GM19193 (cell line): ENCODE measurements around the gene ATP9A.

ENCODE experiments used
- POLR2A ChIP-seq: IDR thresholded peaks from 4 replicates; pipeline ENCODE4 v1.6.1; 2011; ENCODE audit not compliant: insufficient read depth, insufficient read length; ENCODE audit errors: extremely low read depth

Gene ATP9A

DNA sequence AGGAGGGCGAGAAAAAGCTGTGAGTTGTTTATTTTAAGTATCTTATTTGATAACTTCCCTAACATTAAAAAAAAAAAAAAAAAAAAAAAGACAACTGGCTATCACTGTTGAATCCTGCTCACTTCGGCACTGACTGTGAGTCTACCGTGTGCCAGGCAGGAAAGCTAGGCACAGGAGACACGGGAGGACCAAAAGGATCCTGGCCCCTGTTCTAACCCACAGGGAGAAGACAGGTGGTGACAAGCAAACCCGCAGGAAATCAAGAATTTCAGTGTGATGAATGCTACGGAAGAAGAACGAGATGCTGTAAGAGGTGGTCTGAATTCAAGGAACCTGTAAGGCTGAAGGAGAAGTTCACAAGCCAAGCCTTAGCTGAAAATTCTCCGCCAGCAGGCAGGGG lies 130.9 kb downstream of the ATP9A start:
- no peak for TF ChIP-seq POLR2A

DNA sequence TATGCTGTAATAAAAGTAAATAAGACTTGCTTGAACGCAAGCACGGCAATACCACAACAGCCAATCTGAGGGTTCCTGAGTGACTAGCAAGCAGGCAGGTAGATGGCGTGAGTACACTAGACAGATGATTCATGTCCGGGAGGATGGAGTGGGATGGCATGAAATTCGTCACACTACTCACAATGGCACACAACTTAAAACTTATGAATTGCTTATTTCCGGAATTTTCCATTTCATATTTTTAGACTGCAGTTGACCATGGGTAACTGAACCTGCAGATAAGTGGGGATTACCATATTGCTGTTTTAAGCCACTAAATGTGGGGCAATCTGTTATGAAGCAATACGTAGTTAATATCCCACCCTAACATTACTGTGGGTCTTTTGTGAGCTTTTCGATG lies 132.1 kb downstream of the ATP9A start:
- no peak for TF ChIP-seq POLR2A

DNA sequence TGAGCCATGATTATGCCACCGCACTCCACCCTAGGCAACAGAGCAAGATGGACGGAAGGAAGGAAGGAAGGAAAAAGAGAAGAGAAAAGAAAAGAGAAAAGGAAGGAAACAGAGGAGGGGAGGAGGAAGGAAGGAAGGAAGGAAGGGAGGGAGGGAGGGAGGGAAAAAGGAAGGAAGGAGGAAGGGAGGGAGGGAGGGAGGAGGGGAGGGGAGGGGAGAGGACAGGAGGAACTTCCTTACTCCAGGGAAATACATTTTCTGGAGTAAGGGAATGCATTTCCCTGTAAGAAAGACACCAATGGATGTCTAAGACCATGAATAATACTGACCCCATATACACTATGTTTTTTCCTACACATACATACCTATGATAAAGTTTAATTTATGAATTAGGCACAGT lies 132.5 kb downstream of the ATP9A start:
- no peak for TF ChIP-seq POLR2A

DNA sequence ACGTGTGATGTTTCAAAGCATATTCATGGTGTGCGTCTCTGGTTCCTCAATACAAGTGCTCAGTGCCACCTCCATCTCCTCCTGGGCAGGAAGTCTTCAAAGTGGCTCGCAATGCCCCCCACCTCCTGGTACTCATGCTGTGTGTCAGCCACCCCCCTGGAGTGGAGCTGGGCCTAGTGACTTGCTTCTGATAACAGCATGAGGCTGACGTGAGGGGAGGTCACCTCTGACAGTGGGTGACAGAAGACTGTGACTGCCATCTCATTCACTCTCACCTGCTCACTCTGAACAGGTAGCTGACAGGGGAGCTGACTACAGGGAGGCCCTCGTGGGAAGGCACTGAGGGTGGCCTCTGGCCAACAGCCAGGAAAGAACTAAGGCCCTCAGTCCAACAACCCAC lies 133.3 kb downstream of the ATP9A start:
- no peak for TF ChIP-seq POLR2A

DNA sequence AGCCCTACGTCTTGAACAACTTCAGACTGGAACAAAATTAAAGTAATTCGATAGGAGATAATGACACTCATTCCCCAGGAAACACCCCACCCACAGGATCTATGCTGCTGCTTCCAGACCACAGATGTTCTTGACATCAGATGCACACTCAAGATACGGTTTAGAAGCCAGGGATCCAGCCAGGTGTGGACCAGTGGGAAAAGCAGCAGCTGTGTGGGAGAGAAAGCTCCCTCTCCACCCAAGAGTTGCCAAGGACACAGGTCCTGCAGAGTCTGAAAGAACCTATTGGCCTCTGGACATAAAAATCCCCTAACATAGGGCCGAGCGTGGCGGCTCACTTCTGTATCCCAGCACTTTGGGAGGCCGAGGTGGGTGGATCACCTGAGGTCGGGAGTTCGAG lies 133.9 kb downstream of the ATP9A start:
- no peak for TF ChIP-seq POLR2A

DNA sequence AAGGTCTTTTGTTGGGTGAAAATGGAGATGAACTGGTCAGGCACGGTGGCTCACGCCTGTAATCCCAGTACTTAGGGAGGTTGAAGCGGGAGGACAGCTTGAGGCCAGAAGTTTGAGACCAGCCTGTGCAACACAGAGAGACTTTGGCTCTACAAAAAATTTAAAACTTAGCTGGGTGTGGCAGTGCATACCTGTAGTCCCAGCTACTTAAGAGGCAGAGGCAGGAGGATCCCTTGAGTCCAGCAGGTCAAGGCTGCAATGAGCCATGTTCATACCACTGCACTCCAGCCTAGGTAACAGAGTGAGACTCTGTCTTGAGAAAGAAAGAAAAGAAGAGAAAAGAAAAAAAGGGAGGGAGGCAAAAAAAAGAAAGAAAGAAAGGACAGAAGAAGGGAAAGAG lies 134.8 kb downstream of the ATP9A start:
- TF ChIP-seq POLR2A, result no peak

DNA sequence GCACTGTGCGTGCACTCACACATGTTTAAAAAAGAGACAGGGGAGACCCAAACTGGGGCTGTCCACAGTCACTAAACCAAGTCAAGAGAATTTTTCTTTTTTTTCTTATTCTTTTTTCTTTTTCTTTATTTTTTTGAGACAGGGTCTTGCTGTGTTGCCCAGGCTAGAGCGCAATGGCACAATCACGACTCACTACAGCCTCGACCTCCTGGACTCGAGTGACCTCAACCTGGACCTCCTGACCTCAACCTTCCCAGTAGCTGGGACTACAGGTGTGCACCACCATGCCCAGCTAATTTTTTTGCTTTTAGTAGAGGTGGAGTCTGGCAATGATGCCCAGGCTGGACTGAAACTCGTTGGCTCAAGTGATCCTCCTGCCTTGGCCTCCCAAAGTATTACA lies 136.2 kb downstream of the ATP9A start:
- TF ChIP-seq POLR2A, result no peak

DNA sequence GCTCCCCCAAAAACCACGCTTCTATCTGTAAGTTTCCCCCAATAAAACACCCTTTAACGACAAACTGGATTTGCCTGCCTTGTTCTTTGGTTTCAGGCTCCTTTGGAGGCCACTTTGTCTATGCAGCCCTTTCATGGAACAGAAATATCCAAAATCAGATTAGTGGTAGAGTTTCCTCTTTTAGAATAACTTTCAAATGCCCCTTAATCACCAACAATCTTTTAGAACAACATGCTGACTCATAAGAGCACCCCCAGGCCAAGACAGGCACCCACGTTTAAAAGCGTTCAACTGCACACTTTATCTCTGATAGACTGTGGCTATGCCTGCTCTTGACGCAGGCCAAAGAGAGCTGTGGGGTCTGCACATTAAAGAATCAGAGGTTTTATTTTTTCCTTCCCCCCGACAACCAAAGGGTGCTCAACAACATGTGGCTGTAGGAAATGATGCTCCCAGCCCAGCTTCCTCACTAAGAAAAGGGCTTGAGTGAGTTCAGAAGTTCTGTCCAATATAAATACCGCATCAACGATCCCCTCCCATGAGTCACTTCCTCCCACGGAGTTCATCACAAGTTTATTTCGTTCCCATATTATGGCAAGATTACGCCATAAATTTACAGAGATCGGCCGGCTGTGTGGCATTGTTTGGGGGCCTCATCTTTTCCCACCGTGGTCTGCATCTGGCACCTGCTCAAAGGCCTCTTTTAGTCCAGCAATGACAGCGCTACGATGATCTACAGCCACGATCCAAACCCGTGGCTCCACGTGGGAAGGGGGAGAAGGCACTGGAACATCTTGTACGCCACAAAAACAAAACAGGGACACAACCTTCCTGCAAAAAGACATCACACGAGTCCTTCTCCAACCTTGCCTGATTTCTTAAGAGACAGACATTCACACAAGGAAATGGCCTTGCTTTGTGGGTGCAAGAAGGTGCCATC lies 136.9 kb downstream of the ATP9A start:
- no peak for TF ChIP-seq POLR2A

DNA sequence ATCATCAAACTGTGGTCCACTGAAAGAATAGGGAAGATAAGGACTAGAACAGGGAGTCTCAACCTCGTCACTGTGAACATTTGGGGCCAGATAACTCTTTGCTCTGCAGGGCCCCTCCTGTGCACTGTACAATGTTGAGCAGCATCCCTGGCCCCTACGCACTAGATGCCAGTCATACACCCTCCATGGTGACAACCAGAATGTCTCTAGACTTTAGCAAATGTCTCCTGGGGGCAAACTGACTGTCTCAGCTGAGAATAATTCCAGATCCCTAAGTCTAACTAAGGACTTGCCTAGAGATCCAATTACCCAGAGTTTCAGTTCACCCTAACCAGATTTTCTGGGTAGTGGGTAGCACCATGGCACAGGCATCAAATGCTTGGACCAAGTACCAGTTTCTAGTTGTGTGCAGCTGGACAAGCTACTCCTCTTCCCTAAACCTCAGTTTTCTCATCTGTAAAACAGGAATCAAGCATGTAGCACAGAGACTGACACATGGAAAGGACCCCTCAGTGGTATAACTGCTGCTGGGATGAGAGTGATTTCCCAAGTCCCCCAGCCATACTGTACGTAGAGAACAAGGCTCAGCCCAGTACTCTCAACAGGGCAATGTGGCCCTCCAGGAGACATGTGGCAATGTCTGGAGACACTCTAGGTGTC lies 138.7 kb downstream of the ATP9A start:
- TF ChIP-seq POLR2A, result no peak

DNA sequence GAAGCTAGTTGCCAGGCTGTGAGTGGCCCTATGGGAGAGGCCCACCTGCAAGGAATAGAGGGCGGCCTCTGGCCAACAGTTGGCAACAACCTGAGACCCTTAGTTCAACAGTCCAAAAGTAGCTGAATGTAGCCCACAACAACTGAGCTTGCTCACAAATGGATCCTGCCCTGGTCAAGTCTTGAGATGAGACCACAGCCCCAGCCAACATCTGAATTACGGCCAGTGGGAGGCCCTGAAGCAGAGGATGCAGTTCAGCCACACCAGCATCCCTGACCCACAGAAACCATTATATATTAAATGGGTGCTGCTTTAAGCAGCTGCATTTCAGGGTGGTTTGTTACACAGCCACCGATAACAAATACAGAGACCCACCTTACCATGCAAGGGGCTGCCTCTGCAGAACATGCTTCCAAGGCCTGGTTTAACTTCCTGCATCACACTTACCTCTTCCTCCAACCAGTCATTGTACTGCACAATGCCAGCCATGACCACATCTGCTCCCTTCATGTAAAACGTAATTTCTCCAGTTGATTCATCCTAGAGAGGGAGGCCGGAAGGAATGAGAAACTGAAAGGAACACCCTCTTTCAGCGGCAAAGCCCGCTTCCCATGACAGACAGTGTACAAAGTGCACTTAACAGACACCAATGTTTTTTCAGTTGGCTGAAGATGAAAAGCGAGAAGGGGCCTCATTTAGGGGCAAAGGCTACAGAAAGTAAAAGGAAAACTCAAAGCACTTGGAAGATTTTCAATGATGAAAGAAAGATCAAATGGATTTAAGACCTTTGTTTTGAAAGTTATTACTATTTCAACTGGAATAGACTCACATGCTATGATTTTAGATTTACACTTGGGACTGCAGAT lies 139.4 kb downstream of the ATP9A start:
- TF ChIP-seq POLR2A, result no peak

DNA sequence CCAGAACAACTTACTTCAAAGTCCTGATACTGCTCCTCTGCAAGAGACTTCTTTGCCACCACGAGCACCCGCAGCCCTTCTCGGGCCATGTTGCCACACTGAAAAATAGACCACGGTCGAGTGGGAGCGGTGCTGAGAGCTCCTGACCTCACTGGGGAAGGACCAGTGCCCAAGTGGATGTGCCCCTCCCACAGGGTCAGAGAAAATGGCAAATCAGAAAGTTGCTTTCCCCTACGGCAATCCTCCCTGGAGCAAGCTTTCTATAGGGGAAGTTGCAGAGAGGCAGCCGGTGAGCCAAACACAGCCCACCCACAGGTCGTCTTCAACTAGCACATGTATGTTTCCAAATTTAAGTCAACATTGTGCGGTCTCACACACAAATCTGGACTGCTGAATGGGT lies 140.6 kb downstream of the ATP9A start:
- no peak for TF ChIP-seq POLR2A

DNA sequence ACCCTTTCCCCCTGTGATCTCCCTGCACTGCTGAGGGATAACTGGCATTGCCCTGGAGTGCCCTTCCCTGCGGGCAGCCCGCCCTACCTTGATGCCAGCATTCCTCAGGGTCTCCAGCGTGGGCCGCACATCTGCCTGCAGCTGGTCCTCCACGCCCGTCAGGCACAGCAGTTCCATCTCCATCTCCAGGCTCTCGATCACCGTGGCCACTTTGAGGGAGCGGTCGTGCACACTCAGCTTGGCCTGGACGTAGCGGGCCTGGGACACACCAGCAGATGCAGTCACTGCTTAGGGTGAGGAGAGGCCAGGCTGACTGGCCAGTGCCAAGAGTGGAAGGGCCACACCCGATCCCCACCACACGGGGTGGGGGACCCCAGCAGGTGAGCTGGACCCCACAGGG lies 143.1 kb downstream of the ATP9A start:
- no peak for TF ChIP-seq POLR2A

DNA sequence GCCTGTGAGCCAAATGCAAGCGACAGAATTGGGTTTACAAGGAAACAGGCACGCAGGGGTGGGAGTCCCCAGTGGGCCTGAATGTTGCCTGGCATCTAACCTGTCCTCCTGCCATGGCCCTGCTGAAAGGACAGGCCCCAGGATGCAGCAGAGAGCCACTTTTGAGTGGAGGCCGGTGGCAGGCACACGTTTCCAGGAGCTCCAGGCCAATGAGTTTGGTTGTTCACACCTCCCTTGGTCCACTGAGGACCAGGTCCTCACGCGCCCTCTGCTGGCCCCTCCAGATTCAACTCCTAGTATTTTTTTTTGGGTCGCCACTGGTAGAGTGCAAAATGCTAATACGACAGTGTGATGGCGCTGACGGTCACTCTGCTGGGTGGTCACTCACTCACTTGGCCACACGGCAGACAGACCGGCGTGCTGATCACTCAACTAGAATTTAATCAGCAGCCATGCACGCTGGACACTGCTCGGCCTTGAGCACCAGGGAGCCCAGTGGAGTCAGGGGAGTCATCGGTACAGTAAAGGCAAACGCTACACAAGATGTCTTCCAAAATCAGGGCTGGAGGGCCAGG lies 143.9 kb downstream of the ATP9A start:
- no peak for TF ChIP-seq POLR2A

DNA sequence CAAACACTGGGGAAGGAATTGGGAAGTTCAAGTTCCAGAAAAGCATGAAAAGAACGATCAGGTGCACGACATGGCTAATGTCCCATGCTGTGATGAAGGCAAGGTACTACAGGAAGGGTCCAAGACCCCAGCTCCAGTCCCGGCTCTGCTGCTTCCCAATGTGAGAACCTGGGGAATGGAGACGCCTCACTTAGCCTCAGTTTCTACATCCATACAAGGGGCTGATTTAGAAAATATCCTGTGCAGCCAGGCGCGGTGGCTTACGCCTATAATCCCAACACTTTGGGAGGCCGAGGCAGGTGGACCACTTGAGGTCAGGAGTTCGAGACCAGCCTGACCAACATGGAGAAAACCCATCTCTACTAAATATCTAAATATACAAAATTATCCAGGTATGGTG lies 144.9 kb downstream of the ATP9A start:
- no peak for TF ChIP-seq POLR2A
